HG03565 (cell line): ENCODE results near the gene AXL.

Experiments used
- ATAC-seq: cut with Tn5 transposase; IDR thresholded peaks from one replicate; pipeline ENCODE4 v1.9.1; 2021; ENCODE audit warnings: mild to moderate bottlenecking, moderate library complexity; ENCODE audit not compliant: unreplicated experiment

AXL gene

DNA sequence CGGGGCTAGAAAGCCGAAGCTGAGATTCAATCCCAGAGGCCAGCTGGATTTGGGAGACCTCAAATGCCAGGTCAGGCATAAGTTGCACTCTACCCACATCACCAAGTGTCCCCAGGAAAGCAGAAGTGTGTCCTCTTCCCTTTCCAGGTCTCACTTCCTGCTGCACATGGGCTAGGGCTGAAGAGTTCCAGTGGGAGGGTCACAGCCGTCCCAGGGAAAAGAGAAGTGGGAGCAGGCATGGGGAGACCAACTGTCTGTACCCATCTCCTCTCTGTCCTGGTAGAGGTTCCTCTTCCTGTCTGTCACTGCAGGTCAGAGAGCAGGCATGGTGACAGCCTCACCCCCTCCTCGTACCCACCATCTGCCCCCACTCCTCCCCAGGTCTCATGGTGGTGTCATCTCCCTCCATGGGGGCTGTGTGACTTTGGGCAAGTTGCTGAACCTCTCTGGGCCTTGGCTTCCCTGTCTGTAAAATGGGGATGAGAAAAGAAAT, 14.8 kb downstream of the AXL start:
- no peak for ATAC-seq

GRCh38 chr19:41234512-41235168, 15.6 kb downstream of the AXL start:
- ATAC-seq, result no peak

DNA sequence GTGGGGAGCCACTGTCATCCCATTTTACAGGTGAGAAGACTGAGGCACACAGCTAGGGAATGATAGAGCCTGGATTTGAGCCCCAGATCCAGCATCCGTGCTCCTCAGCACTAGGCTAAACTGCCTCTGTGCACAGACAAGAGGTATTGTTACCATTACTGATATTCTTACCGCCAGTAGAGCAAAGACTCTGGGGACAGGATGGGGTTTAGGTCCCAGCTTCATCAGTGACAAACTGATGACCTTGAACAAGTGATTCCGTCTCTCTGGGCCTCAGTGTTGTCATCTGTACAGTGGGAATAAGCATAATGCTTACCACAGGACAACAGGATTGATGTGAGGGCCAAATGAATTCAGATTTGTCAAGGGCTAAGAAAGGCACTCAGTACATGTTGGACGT, 16.5 kb downstream of the AXL start:
- no peak for ATAC-seq

DNA sequence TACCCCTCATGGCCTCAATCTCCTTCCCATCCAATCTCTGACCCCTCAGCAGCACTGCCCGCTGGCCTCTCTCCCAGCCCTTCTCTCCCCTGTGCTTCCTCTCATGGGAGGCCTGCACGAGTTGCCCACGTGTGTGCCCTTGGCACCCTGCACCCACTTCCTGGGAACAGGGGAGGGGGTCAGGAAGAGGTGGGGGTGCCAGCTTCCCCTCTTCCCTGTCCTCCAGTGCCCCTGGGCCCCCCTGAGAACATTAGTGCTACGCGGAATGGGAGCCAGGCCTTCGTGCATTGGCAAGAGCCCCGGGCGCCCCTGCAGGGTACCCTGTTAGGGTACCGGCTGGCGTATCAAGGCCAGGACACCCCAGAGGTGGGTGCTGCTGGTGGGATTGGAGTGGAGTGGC, 19.2 kb downstream of the AXL start:
- ATAC-seq, result no peak

GRCh38 chr19:41239363-41239762, 20.3 kb downstream of the AXL start:
- no peak for ATAC-seq

GRCh38 chr19:41239961-41240574, 21.0 kb downstream of the AXL start:
- no peak for ATAC-seq

DNA sequence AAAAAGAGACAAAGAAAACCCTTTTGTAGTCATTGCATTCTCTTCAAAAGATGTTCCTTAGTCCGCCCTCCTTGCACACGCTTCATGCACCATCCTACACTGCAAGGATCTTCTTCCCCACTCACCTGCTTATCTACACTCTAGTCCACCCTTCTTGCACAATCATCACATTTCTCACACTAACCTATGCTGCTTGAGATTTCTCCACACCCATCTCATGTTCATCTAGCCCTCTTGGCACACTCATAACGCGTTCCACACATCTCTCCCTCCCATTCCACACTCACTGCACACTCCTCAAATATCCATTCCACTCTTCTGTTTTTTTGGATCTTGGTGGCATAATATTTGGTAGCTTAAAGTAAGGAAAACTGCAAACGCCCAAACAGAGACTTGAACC, 22.8 kb downstream of the AXL start:
- ATAC-seq, result no peak

DNA sequence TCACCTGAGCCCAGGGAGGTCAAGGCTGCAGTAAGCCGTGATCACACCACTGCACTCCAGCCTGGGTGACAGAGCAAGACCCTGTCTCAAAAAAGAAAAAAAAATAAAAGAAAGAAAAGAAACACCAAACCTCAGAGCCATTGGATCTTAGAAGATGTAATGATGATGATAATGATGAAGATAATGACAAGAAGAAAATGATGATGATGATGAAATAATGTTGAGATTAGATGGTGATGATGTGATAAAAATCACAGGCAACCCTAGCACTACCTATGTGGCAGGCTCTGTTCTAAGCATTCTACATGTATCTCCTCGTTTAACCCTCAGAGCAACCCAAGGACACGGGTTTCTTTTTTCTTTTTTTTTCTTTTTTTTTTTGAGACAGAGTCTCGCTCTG, 25.1 kb downstream of the AXL start:
- ATAC-seq, result no peak

DNA sequence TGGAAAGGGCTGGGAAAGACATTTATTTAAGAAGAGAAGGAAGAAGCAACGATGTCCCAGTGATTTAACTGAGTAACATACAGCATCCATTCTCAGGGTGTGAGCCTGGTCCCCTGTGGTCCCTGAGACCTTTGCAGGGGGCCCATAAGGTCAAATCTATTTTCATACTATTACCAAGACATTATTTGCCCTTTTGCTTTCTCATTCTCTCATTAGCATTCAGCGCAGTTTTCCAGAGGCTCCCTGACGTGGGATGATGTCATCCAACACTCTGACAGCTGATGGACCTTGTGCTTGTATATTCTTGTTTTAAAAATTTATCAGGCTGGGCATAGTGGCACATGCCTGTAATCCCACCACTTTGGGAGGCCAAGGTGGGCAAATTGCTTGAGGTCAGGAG, 26.8 kb downstream of the AXL start:
- no peak for ATAC-seq

GRCh38 chr19:41248895-41249294, 29.9 kb downstream of the AXL start:
- no peak for ATAC-seq

GRCh38 chr19:41249707-41250423, 30.8 kb downstream of the AXL start:
- ATAC-seq, result no peak

DNA sequence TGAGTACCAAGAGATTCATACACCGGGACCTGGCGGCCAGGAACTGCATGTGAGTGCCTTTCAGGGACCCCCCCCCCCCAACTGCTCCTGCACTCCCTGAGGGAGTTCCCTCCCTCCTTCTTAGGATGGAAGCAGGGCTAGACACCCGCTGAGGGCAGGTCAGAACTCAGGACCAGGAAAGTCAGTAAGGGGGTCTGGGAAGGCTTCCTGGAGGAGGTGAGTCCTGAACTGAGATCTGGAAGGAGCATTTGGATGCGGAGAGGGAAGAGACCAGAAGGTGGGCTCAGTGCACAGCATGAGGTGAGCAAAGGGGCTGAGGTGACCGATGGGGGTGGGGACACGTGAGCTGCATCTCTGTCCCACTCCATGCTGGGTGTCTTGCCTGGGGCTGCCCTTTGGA, 34.6 kb downstream of the AXL start:
- no peak for ATAC-seq

GRCh38 chr19:41255171-41255570, 36.1 kb downstream of the AXL start:
- no peak for ATAC-seq

DNA sequence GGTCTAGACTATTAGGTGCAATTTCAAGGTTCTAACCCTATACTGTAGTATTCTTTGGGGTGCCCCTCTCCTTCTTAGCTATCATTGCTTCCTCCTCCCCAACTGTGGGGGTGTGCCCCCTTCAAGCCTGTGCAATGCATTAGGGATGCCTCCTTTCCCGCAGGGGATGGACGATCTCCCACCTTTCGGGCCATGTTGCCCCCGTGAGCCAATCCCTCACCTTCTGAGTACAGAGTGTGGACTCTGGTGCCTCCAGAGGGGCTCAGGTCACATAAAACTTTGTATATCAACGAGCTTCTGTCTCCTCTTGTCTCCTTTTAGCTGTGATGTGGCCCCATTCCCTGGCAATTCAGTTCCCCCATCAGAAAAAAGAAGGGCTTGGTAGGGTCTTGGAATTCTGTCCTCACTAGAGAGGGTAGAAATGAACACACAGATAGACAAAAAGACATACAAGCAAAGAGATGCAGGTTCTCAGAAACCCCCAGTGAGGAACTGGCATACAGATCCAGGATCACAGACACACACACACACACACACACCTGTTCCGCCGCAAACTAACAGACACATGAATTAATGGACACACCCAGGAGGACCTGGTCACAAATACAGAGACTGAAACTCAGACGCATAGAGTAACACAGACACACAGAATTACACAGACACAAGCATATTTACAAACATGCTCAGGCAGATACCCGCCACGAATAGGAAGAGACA, 42.6 kb downstream of the AXL start:
- no peak for ATAC-seq

DNA sequence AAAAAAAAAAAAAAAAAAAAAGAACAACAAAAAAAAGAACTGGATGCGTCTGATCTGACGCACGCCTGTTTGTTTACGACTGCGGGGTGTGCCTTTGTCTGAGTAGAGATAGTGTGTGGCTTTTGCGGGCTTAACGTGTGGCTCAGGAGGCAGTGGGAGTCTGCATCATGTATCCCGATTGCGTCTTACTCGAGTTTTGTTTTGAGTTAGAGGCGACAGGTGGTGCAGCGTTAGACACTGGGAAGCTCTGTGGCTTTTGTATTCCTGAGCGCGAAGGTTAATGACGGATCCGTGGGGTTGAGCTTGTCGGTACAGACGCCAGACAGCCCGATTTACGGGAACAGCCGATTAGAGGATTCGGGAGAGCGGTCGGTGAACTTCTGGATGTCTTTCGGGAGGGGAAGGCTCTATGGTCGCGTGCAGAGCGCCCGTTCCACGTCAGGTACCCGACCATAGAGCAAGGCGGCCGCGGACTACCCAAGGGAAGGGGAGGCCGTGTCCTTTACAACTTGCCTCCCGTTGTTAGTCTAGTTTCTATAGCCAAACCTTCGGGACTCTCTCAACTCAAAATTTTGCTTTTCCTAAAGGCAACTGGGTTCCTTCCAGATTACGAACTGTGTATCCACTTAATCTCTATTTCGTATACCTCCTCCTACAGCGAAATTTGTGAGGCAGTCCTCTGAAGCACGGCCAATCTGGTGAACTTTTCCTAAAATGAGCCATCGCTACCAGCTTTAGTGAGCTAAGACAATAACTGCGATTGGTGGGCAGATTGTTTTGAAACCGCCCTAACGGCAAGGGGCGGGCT, 44.2 kb downstream of the AXL start:
- ATAC-seq, result peak; percentile 4

DNA sequence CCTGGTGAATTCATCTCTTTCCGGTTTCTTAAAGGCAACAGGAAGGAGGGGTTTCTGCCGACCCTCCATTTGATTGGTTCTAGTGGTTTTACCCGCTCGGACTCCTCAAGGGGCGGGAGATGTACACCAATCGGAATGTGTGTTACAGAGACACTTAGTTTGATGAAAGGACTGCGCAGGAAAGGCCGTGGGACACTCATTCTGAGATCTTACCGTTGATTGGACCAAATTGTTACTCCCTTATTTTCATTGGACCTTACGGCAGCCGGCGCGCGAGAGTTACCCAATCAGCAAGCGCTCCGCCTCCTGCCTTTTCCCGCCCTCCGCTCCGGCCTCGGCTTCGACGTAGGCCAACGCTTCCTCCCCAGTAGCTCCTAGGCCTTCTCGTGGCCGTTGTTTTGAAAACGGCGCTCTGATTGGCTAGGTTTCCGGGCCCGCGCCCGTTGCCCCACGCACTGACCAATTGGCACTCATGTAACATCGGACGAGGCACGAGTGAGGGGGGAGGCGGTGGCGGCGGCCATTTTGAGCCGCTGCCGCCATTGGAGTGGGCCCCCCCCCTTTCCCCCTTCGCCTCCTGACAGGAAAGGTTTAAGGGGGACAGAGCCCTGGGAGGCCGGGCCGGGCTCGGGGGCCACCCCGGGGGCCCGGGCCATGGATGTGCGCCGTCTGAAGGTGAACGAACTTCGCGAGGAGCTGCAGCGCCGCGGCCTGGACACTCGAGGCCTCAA, 45.0 kb downstream of the AXL start, which contains the start of gene HNRNPUL1:
Gene HNRNPUL1 (plus strand): TSS at position 523 of the 731 bp plus-strand sequence. CDS start 132 bp downstream, at position 655.
- ATAC-seq, result peak; percentile 60

GRCh38 chr19:41264581-41265394, 45.8 kb downstream of the AXL start:
- ATAC-seq, result peak; percentile 4

GRCh38 chr19:41265395-41266153, 46.6 kb downstream of the AXL start:
- ATAC-seq, result no peak
